Gastroesophageal sphincter (tissue), 4 donors: ENCODE measurements around the gene RAB2B. TPM values are rescaled to one million over a fixed set of nuclear protein-coding genes. Genes with fewer than 3 reads are reported as not detected.

Experiments used
- ATAC-seq: fragments of 150-250 bp; one replicate; pipeline ENCODE4 v1.9.1; 2016; ENCODE audit warnings: mild to moderate bottlenecking, moderate library complexity
- H3K27ac ChIP-seq, 4 donors: fragments of 200-600 bp; sonication (generic) in 3 of 4; 1 replicate in 3 of 4; 2 replicates in 1 of 4; pipeline ENCODE4 v1.5.1; 2016 to 2019
- H3K27me3 ChIP-seq: fragments of 200-600 bp; sonication (generic); one replicate; pipeline ENCODE4 v1.5.1; 2019
- H3K36me3 ChIP-seq, 2 donors: fragments of 200-600 bp; sonication (generic); one replicate each; pipeline ENCODE4 v1.5.1; 2019; ENCODE audit warnings: control low read depth in 1 of 2
- H3K4me1 ChIP-seq, 3 donors: fragments of 200-600 bp; sonication (generic); 1 replicate in 2 of 3; 2 replicates in 1 of 3; pipeline ENCODE4 v1.5.1; 2016 to 2019; ENCODE audit warnings: control low read depth in 2 of 3
- H3K4me3 ChIP-seq, 2 donors: fragments of 200-600 bp; sonication (generic); one replicate each; pipeline ENCODE4 v1.5.1; 2019; ENCODE audit warnings: mild to moderate bottlenecking in 1 of 2, moderate library complexity in 1 of 2
- H3K9me3 ChIP-seq, 3 donors: fragments of 200-600 bp; sonication (generic); one replicate each; pipeline ENCODE4 v1.5.1; 2017 to 2019; ENCODE audit warnings: control low read depth in 2 of 3
- EP300 ChIP-seq: sonication (generic); formaldehyde crosslinking; IDR thresholded peaks from one replicate; pipeline ENCODE4 v1.6.1; 2017; ENCODE audit warnings: antibody characterized with exemption, mild to moderate bottlenecking
- POLR2A ChIP-seq, 2 donors: fragments of 450-650 bp; IDR thresholded peaks; one replicate each; pipeline ENCODE4 v1.6.1; 2017; ENCODE audit warnings: antibody characterized with exemption in 2 of 2, mild to moderate bottlenecking in 2 of 2, moderate library complexity in 1 of 2
- POLR2AphosphoS5 ChIP-seq: sonication (generic); formaldehyde crosslinking; IDR thresholded peaks from one replicate; pipeline ENCODE4 v1.6.1; 2017; ENCODE audit warnings: antibody characterized with exemption
- WGBS, 2 donors: methylation state at CpG; one replicate each; pipeline ENCODE4 v1.1.5; 2018; ENCODE audit warnings: low coverage in 1 of 2; 5-methylcytosine and 5-hydroxymethylcytosine counted together
- small RNA-seq, 4 donors: library from RNA; depleted of rRNA; stranded (forward); fragments of <200 nt; gene quantifications; one replicate each; pipeline ENCODE3, GENCODE V24; 2016
- total RNA-seq, 4 donors: library from RNA; depleted of rRNA; stranded (reverse); fragments of >200 nt; gene quantifications; one replicate each; pipeline ENCODE4 v1.1.0, GENCODE V29; 2016
- TF ChIP-seq, protein P1 (sequence below), 4 experiments: fragments of 200-600 bp in 2 of 4; fragments of 450-650 bp in 2 of 4; sonication (generic) in 1 of 4; IDR thresholded peaks; one replicate each; pipeline ENCODE4 v1.5.1; 2017 to 2019; ENCODE audit warnings: antibody characterized with exemption in 4 of 4, mild to moderate bottlenecking in 2 of 4, moderate library complexity in 2 of 4

RAB2B gene
- total RNA-seq, 4 donors from 2014 or later = 28.3 to 44.8 (median 29.7) TPM

DNA sequence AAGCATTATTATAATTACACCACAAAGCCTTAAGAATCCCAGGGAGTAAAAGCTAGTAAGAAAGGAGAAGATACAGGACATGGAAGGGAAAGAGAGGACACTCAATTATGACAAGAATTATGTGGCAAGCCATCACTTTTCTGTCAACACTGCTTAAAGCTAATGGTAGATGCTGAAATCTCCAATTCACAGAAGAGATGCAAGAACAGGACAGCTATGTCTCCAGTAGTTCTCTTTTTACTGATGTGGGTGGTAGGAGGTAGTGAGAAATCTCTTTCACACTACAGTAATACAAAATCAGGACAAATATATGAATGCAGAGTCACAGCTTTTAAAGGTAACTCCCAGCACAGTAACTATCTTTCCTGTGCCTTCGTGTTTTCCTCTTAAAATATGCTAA is 50.1 kb downstream of the RAB2B start:
- ATAC-seq = no peak
- no peak for TF ChIP-seq POLR2A (IDR thresholded peaks at IDR 0.05)
- no peak for TF ChIP-seq EP300
- TF ChIP-seq POLR2AphosphoS5 = no peak
- TF ChIP-seq, protein P1, sequence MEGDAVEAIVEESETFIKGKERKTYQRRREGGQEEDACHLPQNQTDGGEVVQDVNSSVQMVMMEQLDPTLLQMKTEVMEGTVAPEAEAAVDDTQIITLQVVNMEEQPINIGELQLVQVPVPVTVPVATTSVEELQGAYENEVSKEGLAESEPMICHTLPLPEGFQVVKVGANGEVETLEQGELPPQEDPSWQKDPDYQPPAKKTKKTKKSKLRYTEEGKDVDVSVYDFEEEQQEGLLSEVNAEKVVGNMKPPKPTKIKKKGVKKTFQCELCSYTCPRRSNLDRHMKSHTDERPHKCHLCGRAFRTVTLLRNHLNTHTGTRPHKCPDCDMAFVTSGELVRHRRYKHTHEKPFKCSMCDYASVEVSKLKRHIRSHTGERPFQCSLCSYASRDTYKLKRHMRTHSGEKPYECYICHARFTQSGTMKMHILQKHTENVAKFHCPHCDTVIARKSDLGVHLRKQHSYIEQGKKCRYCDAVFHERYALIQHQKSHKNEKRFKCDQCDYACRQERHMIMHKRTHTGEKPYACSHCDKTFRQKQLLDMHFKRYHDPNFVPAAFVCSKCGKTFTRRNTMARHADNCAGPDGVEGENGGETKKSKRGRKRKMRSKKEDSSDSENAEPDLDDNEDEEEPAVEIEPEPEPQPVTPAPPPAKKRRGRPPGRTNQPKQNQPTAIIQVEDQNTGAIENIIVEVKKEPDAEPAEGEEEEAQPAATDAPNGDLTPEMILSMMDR (IDR thresholded peaks at IDR 0.05) = no peak
- Histone ChIP-seq H3K4me1 (no peaks in the 10 kb centered on the region), H3K4me3 (no peak overlapping the region), H3K36me3 (peaks cover 3 to 100% of the 10 kb centered on the region in 2 donors), H3K27me3 (no peaks in the 10 kb centered on the region), H3K9me3 (no peaks in the 10 kb centered on the region), H3K27ac (no peak overlapping the region)
- WGBS, 2 donors = 91 to 95% methylated on average over 1 of the region's 1 CpG

DNA sequence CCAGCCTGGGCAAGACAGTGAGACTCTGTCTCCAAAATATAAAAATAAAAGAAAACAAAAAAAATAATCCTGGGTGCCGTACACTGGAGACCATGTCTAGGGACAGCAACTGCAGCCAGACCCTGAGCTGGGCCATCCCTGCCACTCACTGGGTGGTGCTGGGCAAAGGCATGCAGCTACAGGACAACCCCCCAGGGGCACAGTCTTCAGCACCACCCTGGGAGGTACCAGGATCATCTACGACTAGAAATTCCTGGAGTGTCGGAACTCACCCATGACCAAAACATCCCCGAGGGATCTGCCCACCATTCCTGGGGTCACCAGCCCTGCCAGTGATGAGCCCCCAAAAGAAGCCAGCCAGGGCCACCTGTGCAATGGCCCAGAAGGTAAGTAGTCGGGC is 57.2 kb downstream of the RAB2B start:
- no peak overlapping the region for H3K27ac ChIP-seq
- no peaks in the 10 kb centered on the region for H3K27me3 ChIP-seq
- ATAC-seq = no peak
- H3K36me3 ChIP-seq = peaks cover 9 to 98% of the 10 kb centered on the region in 2 donors
- H3K9me3 ChIP-seq = no peaks in the 10 kb centered on the region
- H3K4me1 ChIP-seq = no peaks in the 10 kb centered on the region
- 87 to 93% methylated on average over 3 to 5 of the region's 5 CpGs for WGBS, 2 donors
- no peak overlapping the region for H3K4me3 ChIP-seq
- TF ChIP-seq EP300 (no peak), POLR2A (IDR thresholded peaks at IDR 0.05) (no peak), POLR2AphosphoS5 (no peak)
- TF ChIP-seq, protein P1 (IDR thresholded peaks at IDR 0.05) = no peak

DNA sequence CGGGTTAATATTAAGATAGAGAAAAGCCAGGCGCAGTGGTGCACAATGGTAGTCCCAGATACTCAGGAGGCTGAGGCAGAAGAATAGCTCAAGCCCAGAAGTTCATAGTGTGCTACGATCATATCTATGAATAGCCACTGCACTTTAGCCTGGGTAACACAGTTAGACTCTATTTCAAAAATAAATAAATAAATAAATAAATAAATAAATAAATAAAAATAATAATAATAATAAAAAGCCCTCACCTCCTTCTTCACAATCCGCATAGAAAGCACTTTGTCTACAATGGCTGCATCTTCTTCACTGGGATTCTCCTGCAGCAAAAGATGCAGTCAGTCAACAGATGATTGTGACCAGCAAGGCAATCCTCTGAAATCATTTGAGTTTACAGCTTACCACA is 61.4 kb downstream of the RAB2B start:
- Histone ChIP-seq H3K4me3 (no peak overlapping the region), H3K9me3 (no peaks in the 10 kb centered on the region), H3K4me1 (no peaks in the 10 kb centered on the region), H3K27me3 (no peaks in the 10 kb centered on the region), H3K36me3 (peaks cover 12 to 98% of the 10 kb centered on the region in 2 donors), H3K27ac (no peak overlapping the region)
- TF ChIP-seq, protein P1 (IDR thresholded peaks at IDR 0.05) = no peak
- TF ChIP-seq POLR2AphosphoS5 = no peak
- WGBS, 2 donors = 80 to 91% methylated on average over 4 of the region's 4 CpGs
- ATAC-seq = no peak

DNA sequence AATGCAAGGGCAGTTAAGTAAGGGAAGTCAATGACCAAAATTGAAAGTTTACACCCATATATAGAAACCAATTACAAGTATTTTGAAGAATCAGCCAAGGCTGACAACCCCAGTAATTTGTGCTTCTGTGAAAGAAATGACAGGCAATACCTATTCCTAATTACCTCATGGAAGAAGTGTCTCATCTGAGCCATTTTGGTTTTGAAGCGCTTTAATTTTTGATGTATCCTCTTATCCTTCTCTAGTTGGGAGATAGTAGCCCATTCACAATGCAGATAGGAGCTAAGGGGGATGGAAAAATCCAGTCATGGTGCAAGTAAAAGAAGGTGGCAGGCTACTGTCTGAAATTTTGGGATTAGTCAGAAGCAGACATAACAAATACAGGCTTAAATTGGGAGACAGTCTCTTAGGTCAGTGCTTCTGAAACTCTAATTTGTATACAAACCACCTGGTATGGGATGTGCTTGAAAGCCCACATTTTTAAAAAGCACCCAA is 62.6 kb downstream of the RAB2B start:
- Histone ChIP-seq H3K27ac (no peak overlapping the region), H3K9me3 (no peaks in the 10 kb centered on the region), H3K4me1 (no peaks in the 10 kb centered on the region), H3K27me3 (no peaks in the 10 kb centered on the region), H3K36me3 (peaks cover 13 to 98% of the 10 kb centered on the region in 2 donors), H3K4me3 (no peak overlapping the region)
- TF ChIP-seq, protein P1 (IDR thresholded peaks at IDR 0.05) = no peak
- TF ChIP-seq POLR2A (IDR thresholded peaks at IDR 0.05) = no peak
- no peak for TF ChIP-seq POLR2AphosphoS5
- TF ChIP-seq EP300 = no peak
- no peak for ATAC-seq
- 100% methylated on average over 1 of the region's 1 CpG for WGBS, 2 donors

Small RNA genes within 50 kb of the gene (small RNA-seq; reads per million reads assigned to genes)
- gene RN7SL650P = 0 reads per million in 4 donors

Other genes with a start within 250 kb of the RAB2B start
- gene HNRNPC, start 207.5 kb downstream of the RAB2B start, total RNA-seq = 100 to 1,000 TPM; 356 to 544 (median 505) TPM
- under 1 TPM in 3 of 4 donors, not detected in 1; 0.13 to 0.62 (median 0.23) TPM for gene RPGRIP1, start 196.9 kb downstream of the RAB2B start, total RNA-seq
- 100 to 1,000 TPM in 1 of 4 donors, 10 to 100 TPM in 3; 64.6 to 101 (median 74.5) TPM for gene SUPT16H, start 92.9 kb downstream of the RAB2B start, total RNA-seq
- 10 to 100 TPM; 47.4 to 59.0 (median 53.3) TPM for gene CHD8, start 20.8 kb downstream of the RAB2B start, total RNA-seq
- 10 to 100 TPM; 39.8 to 82.4 (median 62.3) TPM for gene TOX4, start 236 bp upstream of the RAB2B start, total RNA-seq
- gene METTL3, start 34.4 kb upstream of the RAB2B start, total RNA-seq = 10 to 100 TPM; 31.9 to 73.0 (median 48.6) TPM
- 10 to 100 TPM; 14.7 to 23.8 (median 21.8) TPM for gene SALL2, start 49.4 kb upstream of the RAB2B start, total RNA-seq
- gene OR10G3, start 103.1 kb upstream of the RAB2B start, total RNA-seq = not detected
- gene OR10G2, start 158.0 kb upstream of the RAB2B start, total RNA-seq = not detected
- gene OR4E2, start 176.9 kb upstream of the RAB2B start, total RNA-seq = not detected
- not detected for gene OR4E1, start 196.9 kb upstream of the RAB2B start, total RNA-seq